Central memory CD8-positive, alpha-beta T cell (primary cell): ENCODE data around the gene TAAR2.

ENCODE experiments used
- ATAC-seq: fragments of 150-1000 bp; cut with Tn5 transposase; replicated peaks from 2 replicates; pipeline ENCODE4 v1.10.0; 2022; ENCODE audit warnings: mild to moderate bottlenecking, moderate FRiP score, moderate number of reproducible peaks; ENCODE audit not compliant: poor library complexity, severe bottlenecking; ENCODE audit errors: extremely low read depth
- DNase-seq, 2 donors: peaks; one replicate each; pipeline ENCODE4 v3.0.0; 2021; ENCODE audit warnings: low spot score in 2 of 2
- H3K27ac Mint-ChIP-seq: one replicate; pipeline ENCODE4 v1.8.0; 2022; ENCODE audit warnings: low read depth, mild to moderate bottlenecking, moderate library complexity, mixed read lengths
- H3K27me3 Mint-ChIP-seq: one replicate; pipeline ENCODE4 v1.8.0; 2022; ENCODE audit warnings: mixed read lengths
- H3K36me3 Mint-ChIP-seq: one replicate; pipeline ENCODE4 v1.8.0; 2022; ENCODE audit warnings: mild to moderate bottlenecking, moderate library complexity, mixed read lengths; ENCODE audit not compliant: insufficient read depth
- H3K4me1 Mint-ChIP-seq: one replicate; pipeline ENCODE4 v1.8.0; 2022; ENCODE audit warnings: mixed read lengths
- H3K4me3 Mint-ChIP-seq: one replicate; pipeline ENCODE4 v1.8.0; 2022; ENCODE audit warnings: mild to moderate bottlenecking, moderate library complexity, mixed read lengths
- H3K9me3 Mint-ChIP-seq: one replicate; pipeline ENCODE4 v1.8.0; 2022; ENCODE audit warnings: mixed read lengths

TAAR2 gene

GRCh38 chr6:132567566-132567965 lies 56.5 kb downstream of the TAAR2 start:
- H3K4me3 Mint-ChIP-seq = no peak overlapping the region
- ATAC-seq (no peak), DNase-seq (no peak)
- H3K9me3 Mint-ChIP-seq = no peaks in the 10 kb centered on the region
- H3K27me3 Mint-ChIP-seq = peaks cover 82% of the 10 kb centered on the region
- H3K4me1 Mint-ChIP-seq = no peaks in the 10 kb centered on the region
- no peak overlapping the region for H3K27ac Mint-ChIP-seq
- H3K36me3 Mint-ChIP-seq = no peaks in the 10 kb centered on the region
